Measurements from ENCODE around the gene MIP.
A peak's percentile ranks its signal among the peaks of the same experiment; 100 is the strongest.

The MIP gene

DNA sequence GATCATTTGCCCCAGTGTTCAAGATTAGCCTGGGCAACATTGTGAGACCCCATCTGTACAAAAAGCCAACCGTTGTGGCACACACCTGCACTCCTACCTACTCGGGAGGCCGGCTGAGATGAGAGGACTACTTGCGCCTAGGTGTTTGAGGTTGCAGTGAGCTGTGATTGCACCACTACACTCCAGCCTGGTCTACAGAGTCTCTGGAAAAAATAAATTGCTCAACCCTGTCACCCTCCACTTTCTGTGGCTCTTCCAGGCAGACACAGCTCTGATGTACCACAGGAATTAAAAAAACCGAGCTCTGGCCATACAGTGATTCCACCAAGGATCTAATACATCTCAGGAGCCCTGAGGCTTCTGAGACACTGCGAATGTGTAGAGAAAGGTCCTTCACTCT, 19.6 kb downstream of the MIP start:
- TF ChIP-seq MAX (IDR thresholded peaks at IDR 0.05) = no peak
- no peak for TF ChIP-seq TAF1 (IDR thresholded peaks at IDR 0.05; ENCODE audit: low read depth)
- no peak for TF ChIP-seq CREB1 (IDR thresholded peaks at IDR 0.05; ENCODE audit: low read depth)
- TF ChIP-seq RAD21 (IDR thresholded peaks at IDR 0.05; ENCODE audit: low read depth) = no peak
- TF ChIP-seq YY1 (IDR thresholded peaks at IDR 0.05; ENCODE audit: low read depth) = no peak

GRCh38 chr12:56431850-56432249, 22.6 kb downstream of the MIP start:
- TF ChIP-seq TEAD4 (IDR thresholded peaks at IDR 0.05) (no peak), YY1 (IDR thresholded peaks at IDR 0.05; ENCODE audit: low read depth) (no peak), FOXM1 (IDR thresholded peaks at IDR 0.05; ENCODE audit: borderline replicate concordance, low read depth) (no peak), NFIC (IDR thresholded peaks at IDR 0.05) (no peak), CREB1 (IDR thresholded peaks at IDR 0.05; ENCODE audit: low read depth) (no peak), EGR1 (IDR thresholded peaks at IDR 0.05) (no peak), ZBTB7A (IDR thresholded peaks at IDR 0.05; ENCODE audit: low read depth) (no peak), TAF1 (IDR thresholded peaks at IDR 0.05; ENCODE audit: low read depth) (no peak)
- TF ChIP-seq, protein P1, sequence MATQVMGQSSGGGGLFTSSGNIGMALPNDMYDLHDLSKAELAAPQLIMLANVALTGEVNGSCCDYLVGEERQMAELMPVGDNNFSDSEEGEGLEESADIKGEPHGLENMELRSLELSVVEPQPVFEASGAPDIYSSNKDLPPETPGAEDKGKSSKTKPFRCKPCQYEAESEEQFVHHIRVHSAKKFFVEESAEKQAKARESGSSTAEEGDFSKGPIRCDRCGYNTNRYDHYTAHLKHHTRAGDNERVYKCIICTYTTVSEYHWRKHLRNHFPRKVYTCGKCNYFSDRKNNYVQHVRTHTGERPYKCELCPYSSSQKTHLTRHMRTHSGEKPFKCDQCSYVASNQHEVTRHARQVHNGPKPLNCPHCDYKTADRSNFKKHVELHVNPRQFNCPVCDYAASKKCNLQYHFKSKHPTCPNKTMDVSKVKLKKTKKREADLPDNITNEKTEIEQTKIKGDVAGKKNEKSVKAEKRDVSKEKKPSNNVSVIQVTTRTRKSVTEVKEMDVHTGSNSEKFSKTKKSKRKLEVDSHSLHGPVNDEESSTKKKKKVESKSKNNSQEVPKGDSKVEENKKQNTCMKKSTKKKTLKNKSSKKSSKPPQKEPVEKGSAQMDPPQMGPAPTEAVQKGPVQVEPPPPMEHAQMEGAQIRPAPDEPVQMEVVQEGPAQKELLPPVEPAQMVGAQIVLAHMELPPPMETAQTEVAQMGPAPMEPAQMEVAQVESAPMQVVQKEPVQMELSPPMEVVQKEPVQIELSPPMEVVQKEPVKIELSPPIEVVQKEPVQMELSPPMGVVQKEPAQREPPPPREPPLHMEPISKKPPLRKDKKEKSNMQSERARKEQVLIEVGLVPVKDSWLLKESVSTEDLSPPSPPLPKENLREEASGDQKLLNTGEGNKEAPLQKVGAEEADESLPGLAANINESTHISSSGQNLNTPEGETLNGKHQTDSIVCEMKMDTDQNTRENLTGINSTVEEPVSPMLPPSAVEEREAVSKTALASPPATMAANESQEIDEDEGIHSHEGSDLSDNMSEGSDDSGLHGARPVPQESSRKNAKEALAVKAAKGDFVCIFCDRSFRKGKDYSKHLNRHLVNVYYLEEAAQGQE (IDR thresholded peaks at IDR 0.05; ENCODE audit: low read depth) = no peak

- no peak for TF ChIP-seq YY1 (IDR thresholded peaks at IDR 0.05; ENCODE audit: low read depth)
These were observed 23.2 kb downstream of the MIP start for GRCh38 chr12:56431288-56431687.

- no peak for TF ChIP-seq TCF12 (IDR thresholded peaks at IDR 0.05; ENCODE audit: low read depth)
- TF ChIP-seq, protein P1 (IDR thresholded peaks at IDR 0.05; ENCODE audit: low read depth) = no peak
These were observed 28.5 kb downstream of the MIP start for GRCh38 chr12:56425940-56426438.

GRCh38 chr12:56425193-56425592, 29.3 kb downstream of the MIP start:
- TF ChIP-seq YY1 (IDR thresholded peaks at IDR 0.05; ENCODE audit: low read depth) (no peak), RAD21 (IDR thresholded peaks at IDR 0.05; ENCODE audit: low read depth) (no peak), EP300 (IDR thresholded peaks at IDR 0.05; ENCODE audit: borderline replicate concordance) (no peak), TAF1 (IDR thresholded peaks at IDR 0.05; ENCODE audit: low read depth) (no peak), TEAD4 (IDR thresholded peaks at IDR 0.05) (no peak), TCF12 (IDR thresholded peaks at IDR 0.05; ENCODE audit: low read depth) (no peak), CEBPB (IDR thresholded peaks at IDR 0.05) (no peak), ZBTB7A (IDR thresholded peaks at IDR 0.05; ENCODE audit: low read depth) (no peak), EGR1 (IDR thresholded peaks at IDR 0.05) (no peak), MAX (IDR thresholded peaks at IDR 0.05) (no peak), CREB1 (IDR thresholded peaks at IDR 0.05; ENCODE audit: low read depth) (no peak), NFIC (IDR thresholded peaks at IDR 0.05) (no peak)

GRCh38 chr12:56420411-56420810, 34.0 kb downstream of the MIP start:
- peak; percentile 78 for TF ChIP-seq CEBPB (IDR thresholded peaks at IDR 0.05)
- no peak for TF ChIP-seq TAF1 (IDR thresholded peaks at IDR 0.05; ENCODE audit: low read depth)

DNA sequence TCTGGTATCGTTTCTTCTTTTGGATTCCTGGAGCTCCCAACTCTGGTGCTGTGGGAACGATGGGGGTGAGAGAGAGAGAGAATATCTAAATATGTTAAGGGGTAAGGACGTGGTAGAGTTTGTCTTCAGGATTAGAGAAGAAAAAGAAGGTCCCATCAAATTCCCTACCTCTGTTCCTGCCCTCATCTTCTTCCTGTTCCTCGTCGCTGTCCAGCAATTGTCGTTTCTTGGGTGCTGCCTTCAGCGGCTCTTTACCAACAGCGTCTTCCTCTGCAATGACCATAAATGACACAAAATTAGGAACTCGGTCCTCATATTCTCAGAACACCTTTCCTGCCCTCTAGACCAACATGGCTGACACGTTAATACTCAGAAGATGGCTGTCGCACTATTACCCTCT, 36.7 kb downstream of the MIP start:
- TF ChIP-seq FOXM1 (IDR thresholded peaks at IDR 0.05; ENCODE audit: borderline replicate concordance, low read depth) = no peak
- TF ChIP-seq, protein P1 (IDR thresholded peaks at IDR 0.05; ENCODE audit: low read depth) = peak; percentile 58
- TF ChIP-seq EGR1 (IDR thresholded peaks at IDR 0.05) = no peak

Data from Ishikawa (cell line).